Suprapubic skin (tissue), 4 donors: ENCODE measurements around the gene PRXL2B.

Experiments
- EP300 ChIP-seq: sonication (generic); formaldehyde crosslinking; IDR thresholded peaks from one replicate; pipeline ENCODE4 v1.6.1; 2017; ENCODE audit warnings: antibody characterized with exemption
- POLR2A ChIP-seq, 2 donors: fragments of 450-650 bp; IDR thresholded peaks; one replicate each; pipeline ENCODE4 v1.6.1; 2017; ENCODE audit warnings: antibody characterized with exemption in 2 of 2, mild to moderate bottlenecking in 2 of 2, moderate library complexity in 2 of 2
- POLR2AphosphoS5 ChIP-seq, 3 donors: sonication (generic); formaldehyde crosslinking; IDR thresholded peaks; one replicate each; pipeline ENCODE4 v1.6.1; 2017; ENCODE audit warnings: antibody characterized with exemption in 3 of 3
- TF ChIP-seq, protein P1 (sequence below), 2 donors: fragments of 200-600 bp in 1 of 2; fragments of 450-650 bp in 1 of 2; sonication (generic) in 1 of 2; IDR thresholded peaks; one replicate each; pipeline ENCODE4 v1.5.1; 2016 to 2019; ENCODE audit warnings: antibody characterized with exemption in 2 of 2, mild to moderate bottlenecking in 1 of 2, moderate library complexity in 1 of 2

DNA sequence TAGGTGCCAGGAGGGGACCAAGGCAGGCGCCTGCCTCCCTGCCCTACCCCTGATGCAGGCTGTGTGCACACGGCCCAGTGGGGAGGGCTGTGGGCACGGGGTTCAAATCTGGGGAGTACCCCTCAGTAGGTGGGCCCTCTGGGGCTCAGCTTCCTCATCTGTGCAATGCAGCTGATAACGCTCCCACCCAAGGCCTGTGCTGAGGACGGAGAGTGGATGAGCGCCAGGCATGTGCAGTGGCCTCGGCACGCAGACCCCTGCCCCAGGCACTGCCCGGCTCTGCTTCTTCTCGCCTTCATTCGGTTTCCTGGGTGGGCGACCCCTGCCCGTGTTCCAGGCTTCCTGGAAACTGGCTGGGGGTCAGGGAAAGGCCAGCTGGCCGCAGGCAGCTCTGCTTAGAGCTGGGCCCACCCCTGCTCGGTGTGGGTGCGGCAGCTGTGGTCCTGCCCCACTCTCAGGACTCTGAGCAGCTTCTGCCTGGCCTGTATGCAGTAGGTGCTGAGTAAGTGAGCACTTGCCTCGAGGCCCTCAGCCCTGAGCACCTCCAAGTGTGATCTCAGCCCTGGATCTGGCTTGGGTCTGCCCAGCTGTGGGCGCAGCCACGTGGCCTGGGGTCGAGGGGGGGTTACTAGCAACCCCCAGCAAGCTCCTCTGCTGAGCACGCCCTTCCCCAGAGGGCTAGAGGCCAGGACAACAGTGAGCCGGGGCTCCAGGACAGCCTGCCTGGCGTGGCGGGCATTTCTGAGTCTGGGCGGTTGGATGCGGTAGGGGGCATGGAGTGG is 42.3 kb upstream of the PRXL2B start:
- TF ChIP-seq, protein P1, sequence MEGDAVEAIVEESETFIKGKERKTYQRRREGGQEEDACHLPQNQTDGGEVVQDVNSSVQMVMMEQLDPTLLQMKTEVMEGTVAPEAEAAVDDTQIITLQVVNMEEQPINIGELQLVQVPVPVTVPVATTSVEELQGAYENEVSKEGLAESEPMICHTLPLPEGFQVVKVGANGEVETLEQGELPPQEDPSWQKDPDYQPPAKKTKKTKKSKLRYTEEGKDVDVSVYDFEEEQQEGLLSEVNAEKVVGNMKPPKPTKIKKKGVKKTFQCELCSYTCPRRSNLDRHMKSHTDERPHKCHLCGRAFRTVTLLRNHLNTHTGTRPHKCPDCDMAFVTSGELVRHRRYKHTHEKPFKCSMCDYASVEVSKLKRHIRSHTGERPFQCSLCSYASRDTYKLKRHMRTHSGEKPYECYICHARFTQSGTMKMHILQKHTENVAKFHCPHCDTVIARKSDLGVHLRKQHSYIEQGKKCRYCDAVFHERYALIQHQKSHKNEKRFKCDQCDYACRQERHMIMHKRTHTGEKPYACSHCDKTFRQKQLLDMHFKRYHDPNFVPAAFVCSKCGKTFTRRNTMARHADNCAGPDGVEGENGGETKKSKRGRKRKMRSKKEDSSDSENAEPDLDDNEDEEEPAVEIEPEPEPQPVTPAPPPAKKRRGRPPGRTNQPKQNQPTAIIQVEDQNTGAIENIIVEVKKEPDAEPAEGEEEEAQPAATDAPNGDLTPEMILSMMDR (IDR thresholded peaks at IDR 0.05), result no peak
- TF ChIP-seq POLR2A (IDR thresholded peaks at IDR 0.05) (no peak), POLR2AphosphoS5 (IDR thresholded peaks at IDR 0.05) (no peak), EP300 (no peak)
